Amygdala (tissue), 56 donors: ENCODE measurements around the gene PIGU.
"Not testable (repeated sequence)": the region's sequence is repeated elsewhere in the genome, so short reads cannot be mapped to it uniquely, and the experiment has no call there.

Experiments
- DNase-seq, 56 donors: peaks; one replicate each; lab custom pipeline; 2025; lab: John Stamatoyannopoulos, UW

Gene PIGU

GRCh38 chr20:34517114-34517505 lies 159.8 kb downstream of the PIGU start:
- no peak for DNase-seq

- DNase-seq: peak; percentile 80 to 97 (median 94)
These were observed 160.4 kb downstream of the PIGU start, which contains the start of gene DYNLRB1 for GRCh38 chr20:34516247-34517113. DYNLRB1 (plus strand) TSS chr20:34516422; CDS start chr20:34516459, 37 bp downstream.

GRCh38 chr20:34515484-34516246 lies 161.2 kb downstream of the PIGU start:
- DNase-seq: peak in 28 of 56 donors; percentile 18 to 64 (median 41)

- DNase-seq: no peak
These were observed 161.9 kb downstream of the PIGU start for GRCh38 chr20:34514897-34515483.

GRCh38 chr20:34514034-34514433 lies 162.9 kb downstream of the PIGU start:
- not testable (repeated sequence) for DNase-seq

GRCh38 chr20:34512955-34513419 lies 163.9 kb downstream of the PIGU start:
- DNase-seq: no peak

- DNase-seq: peak in 1 of 56 donors; percentile 53
These were observed 164.5 kb downstream of the PIGU start for GRCh38 chr20:34512266-34512954.

- no peak for DNase-seq
These were observed 165.0 kb downstream of the PIGU start for GRCh38 chr20:34511891-34512265.

- no peak for DNase-seq
These were observed 166.3 kb downstream of the PIGU start for GRCh38 chr20:34510575-34510974.
